ENCODE measurements around the gene EXOC2. TPM values are rescaled to one million over a fixed set of nuclear protein-coding genes. Genes with fewer than 3 reads are reported as not detected.

The EXOC2 gene
- total RNA-seq, 2 donors from 2014 or later: 12.9 to 16.1 TPM

DNA sequence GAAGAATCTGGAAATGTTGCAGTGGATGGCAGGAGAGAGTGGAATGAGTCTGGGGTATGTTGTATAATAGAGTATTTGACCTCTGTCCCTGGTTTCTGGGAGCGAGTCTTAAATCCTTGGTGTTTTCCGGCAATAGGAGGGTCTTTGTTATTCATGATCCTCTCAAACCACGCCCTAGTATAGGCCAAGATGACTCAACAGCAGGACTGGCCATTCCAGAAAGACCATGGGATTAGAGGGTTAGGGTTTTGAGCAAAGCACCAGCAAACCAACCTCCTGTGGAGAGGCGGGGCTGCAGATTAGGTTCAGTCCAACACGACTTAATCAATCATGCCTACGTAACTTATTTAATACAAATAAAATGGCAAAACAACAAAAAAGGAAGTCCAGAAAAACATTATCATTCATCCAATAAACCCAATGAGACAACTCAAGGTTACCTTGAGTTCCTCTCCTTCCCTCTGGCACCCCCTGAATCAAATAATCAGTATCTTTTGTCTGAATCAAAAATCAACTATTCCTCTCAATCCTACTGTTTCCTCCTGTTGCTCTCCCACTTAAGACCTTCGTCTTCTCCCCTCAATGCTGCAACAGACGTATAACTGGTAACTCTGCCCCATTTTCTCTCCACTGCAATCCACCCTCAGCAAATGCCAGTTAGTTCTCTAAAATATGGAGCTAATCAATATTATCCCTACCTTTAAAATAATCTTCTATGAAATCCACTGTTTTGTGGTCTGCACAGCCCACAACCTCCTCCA, 51.5 kb downstream of the EXOC2 start:
- no peak overlapping the region for H3K27ac ChIP-seq
- no peaks in the 10 kb centered on the region for H3K27me3 ChIP-seq
- H3K36me3 ChIP-seq: peaks cover 4% of the 10 kb centered on the region
- DNase-seq (ENCODE audit: low spot score): no peak
- TF ChIP-seq, protein P1, sequence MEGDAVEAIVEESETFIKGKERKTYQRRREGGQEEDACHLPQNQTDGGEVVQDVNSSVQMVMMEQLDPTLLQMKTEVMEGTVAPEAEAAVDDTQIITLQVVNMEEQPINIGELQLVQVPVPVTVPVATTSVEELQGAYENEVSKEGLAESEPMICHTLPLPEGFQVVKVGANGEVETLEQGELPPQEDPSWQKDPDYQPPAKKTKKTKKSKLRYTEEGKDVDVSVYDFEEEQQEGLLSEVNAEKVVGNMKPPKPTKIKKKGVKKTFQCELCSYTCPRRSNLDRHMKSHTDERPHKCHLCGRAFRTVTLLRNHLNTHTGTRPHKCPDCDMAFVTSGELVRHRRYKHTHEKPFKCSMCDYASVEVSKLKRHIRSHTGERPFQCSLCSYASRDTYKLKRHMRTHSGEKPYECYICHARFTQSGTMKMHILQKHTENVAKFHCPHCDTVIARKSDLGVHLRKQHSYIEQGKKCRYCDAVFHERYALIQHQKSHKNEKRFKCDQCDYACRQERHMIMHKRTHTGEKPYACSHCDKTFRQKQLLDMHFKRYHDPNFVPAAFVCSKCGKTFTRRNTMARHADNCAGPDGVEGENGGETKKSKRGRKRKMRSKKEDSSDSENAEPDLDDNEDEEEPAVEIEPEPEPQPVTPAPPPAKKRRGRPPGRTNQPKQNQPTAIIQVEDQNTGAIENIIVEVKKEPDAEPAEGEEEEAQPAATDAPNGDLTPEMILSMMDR (IDR thresholded peaks at IDR 0.05): no peak
- no peak overlapping the region for H3K4me3 ChIP-seq
- no peaks in the 10 kb centered on the region for H3K9me3 ChIP-seq
- no peaks in the 10 kb centered on the region for H3K4me1 ChIP-seq

DNA sequence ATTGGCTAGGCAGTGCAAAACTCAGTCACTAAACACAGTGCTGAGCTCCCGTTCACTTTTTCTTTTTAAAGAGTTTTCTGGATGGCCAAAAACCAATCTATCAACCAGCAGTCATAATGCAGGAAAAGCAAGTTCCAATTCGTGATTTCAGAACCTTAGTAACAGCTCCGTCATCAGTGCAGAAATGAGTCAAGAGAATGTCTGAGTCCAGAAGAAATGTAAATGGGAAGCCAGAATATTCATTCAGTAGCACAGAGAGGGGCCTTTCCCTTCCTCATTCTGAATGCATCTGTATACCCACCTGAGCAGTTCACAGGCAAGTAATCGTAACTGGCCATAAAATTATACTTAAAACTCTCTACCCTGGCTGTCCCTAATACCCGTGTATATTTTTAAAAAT, 56.5 kb downstream of the EXOC2 start:
- peaks cover 4% of the 10 kb centered on the region for H3K36me3 ChIP-seq
- no peak overlapping the region for H3K4me3 ChIP-seq
- no peaks in the 10 kb centered on the region for H3K27me3 ChIP-seq
- H3K27ac ChIP-seq: no peak overlapping the region
- DNase-seq (ENCODE audit: low spot score): no peak
- no peaks in the 10 kb centered on the region for H3K4me1 ChIP-seq
- no peaks in the 10 kb centered on the region for H3K9me3 ChIP-seq
- TF ChIP-seq, protein P1 (IDR thresholded peaks at IDR 0.05): no peak

DNA sequence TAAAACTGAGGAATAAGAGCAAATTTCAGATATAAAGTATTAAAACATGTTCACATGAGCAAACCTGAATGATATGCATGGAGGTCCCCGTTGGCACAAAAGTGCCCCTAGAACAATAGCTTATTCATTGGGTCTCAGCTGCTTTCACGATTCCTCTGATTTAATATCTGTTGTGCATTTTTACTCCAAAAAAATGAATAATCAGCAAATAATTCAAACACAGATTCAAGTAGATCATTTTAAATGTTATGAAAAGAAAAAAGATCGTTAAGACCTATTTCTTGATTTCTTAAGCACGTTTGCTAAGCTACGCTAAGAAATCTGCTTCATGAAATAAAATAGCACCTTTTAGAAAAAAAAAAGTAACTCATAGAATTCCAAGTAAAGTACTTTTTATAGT, 57.7 kb downstream of the EXOC2 start:
- Histone ChIP-seq H3K27ac (no peak overlapping the region), H3K27me3 (no peaks in the 10 kb centered on the region), H3K4me3 (no peak overlapping the region), H3K36me3 (peaks cover 4% of the 10 kb centered on the region), H3K4me1 (no peaks in the 10 kb centered on the region), H3K9me3 (no peaks in the 10 kb centered on the region)
- no peak for DNase-seq (ENCODE audit: low spot score)
- TF ChIP-seq, protein P1 (IDR thresholded peaks at IDR 0.05): no peak

DNA sequence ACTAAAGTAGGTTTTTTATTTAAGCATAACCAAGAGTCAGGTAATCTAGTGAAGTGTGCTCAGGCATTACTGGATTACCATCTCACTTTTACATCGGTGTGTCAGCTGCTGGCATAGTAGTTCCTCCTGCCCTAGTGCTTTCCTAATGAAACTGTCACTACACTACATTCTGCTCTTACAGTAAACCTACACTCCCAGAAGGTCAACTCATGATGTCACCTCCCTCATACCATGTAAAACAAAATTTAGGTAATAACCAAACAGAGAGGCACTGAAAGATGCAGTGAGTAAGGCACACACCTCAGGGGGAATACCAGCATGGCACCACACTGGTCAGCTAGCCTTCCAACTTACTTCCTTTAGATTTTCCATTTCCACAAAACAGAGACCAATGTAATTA, 59.3 kb downstream of the EXOC2 start:
- no peak overlapping the region for H3K27ac ChIP-seq
- H3K9me3 ChIP-seq: no peaks in the 10 kb centered on the region
- no peaks in the 10 kb centered on the region for H3K4me1 ChIP-seq
- no peak overlapping the region for H3K4me3 ChIP-seq
- peaks cover 4% of the 10 kb centered on the region for H3K36me3 ChIP-seq
- TF ChIP-seq, protein P1 (IDR thresholded peaks at IDR 0.05): no peak
- DNase-seq (ENCODE audit: low spot score): no peak
- no peaks in the 10 kb centered on the region for H3K27me3 ChIP-seq

DNA sequence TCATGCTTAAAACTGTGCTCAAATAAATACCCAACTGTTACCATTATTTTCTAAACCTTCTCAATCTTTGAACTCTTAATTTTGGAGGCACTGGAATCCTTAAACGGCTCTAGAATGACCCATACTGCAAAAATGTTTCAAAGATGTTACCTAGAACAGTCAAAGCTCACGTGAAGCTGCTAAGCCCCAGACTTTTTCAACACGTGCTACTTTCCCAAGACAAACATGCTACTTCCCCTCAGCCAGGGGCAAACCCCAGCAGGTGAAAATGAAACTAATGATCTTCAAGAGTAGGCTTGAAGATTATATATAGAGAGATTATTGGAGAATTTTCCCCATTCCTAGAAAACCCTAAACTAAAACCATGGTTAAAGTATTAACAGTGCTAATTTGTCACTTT, 64.2 kb downstream of the EXOC2 start:
- Histone ChIP-seq H3K27me3 (no peaks in the 10 kb centered on the region), H3K4me3 (no peak overlapping the region), H3K4me1 (no peaks in the 10 kb centered on the region), H3K27ac (no peak overlapping the region), H3K9me3 (no peaks in the 10 kb centered on the region), H3K36me3 (no peaks in the 10 kb centered on the region)
- no peak for DNase-seq (ENCODE audit: low spot score)
- TF ChIP-seq, protein P1 (IDR thresholded peaks at IDR 0.05): no peak

DNA sequence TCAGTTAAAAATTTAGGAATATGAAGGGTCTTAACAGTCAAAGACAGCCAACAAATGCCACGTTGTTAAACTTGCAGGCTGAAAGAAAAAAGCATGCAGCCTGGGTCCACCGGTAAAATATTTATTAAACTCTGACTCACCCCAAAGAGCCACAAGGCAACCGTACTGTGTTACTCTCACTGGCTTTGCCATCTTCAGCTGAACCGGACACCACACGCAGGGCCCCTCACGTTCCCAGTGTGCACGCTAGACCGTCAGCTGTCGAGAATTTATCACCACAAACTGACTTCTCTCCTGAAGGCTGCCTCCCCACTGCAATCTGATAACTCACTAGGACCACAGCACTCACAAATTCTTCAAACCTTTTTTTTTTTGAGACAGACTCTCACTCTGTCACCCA, 66.7 kb downstream of the EXOC2 start:
- Histone ChIP-seq H3K4me1 (no peaks in the 10 kb centered on the region), H3K27me3 (no peaks in the 10 kb centered on the region), H3K36me3 (no peaks in the 10 kb centered on the region), H3K9me3 (no peaks in the 10 kb centered on the region), H3K27ac (no peak overlapping the region), H3K4me3 (no peak overlapping the region)
- TF ChIP-seq, protein P1 (IDR thresholded peaks at IDR 0.05): no peak
- no peak for DNase-seq (ENCODE audit: low spot score)

Measured in right atrium auricular region (tissue), 2 donors.